IPS-20b (cell line): ENCODE results near the gene GPC5.

Experiments
- H3K27ac ChIP-seq: one replicate; pipeline ENCODE4 v1.5.1; 2013; ENCODE audit warnings: low read length
- H3K27me3 ChIP-seq: 2 replicates; pipeline ENCODE4 v1.6.1; 2013; ENCODE audit warnings: mild to moderate bottlenecking, low read length, inconsistent platforms; ENCODE audit not compliant: insufficient read depth
- H3K36me3 ChIP-seq: 2 replicates; pipeline ENCODE4 v1.6.1; 2013; ENCODE audit warnings: low read depth, mild to moderate bottlenecking, inconsistent platforms, low read length, moderate library complexity; ENCODE audit not compliant: insufficient read depth
- H3K4me1 ChIP-seq: 2 replicates; pipeline ENCODE4 v1.6.1; 2013; ENCODE audit warnings: mild to moderate bottlenecking, control low read depth, inconsistent platforms, low read length, moderate library complexity; ENCODE audit not compliant: insufficient read depth
- H3K4me3 ChIP-seq: 2 replicates; pipeline ENCODE4 v1.5.1; 2013; ENCODE audit warnings: mild to moderate bottlenecking, low read length, inconsistent platforms
- H3K9ac ChIP-seq: 2 replicates; pipeline ENCODE4 v1.6.1; 2013; ENCODE audit warnings: low read depth, mild to moderate bottlenecking, inconsistent platforms, low read length, moderate library complexity
- H3K9me3 ChIP-seq: 2 replicates; pipeline ENCODE4 v1.6.1; 2013; ENCODE audit warnings: mild to moderate bottlenecking, low read depth, low read length, inconsistent platforms; ENCODE audit not compliant: insufficient read depth

GPC5 gene

DNA sequence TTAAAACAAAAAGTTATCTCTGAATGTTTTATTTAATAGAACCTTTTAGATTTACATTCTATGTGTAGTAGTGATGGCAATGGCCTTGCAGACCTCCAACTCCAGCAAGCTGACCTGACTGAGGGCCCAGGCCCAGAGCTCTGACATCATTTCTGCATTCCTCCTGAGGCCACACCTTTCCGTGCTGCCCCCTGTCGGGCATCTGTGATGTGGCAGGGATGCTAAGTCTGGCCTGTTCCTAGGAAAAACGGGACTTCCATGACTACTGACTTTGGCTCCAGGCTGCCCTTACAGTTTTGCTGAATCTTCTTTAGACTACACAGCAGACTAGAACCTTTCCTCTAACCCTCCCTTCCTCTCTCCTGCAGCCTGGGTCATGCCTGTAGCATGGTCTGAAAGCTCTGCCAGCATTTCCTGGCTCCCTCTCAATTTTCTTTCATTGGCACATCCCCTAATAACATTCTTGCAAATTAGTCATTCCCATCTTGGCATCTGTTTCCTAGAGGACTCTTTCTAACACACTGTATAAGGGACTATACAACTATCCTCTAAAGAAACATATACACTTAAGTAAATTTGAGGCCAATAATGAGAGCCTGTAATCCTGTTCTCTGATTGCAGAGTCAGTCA lies 249.1 kb downstream of the GPC5 start:
- no peak overlapping the region for H3K27ac ChIP-seq
- no peaks in the 10 kb centered on the region for H3K36me3 ChIP-seq
- no peaks in the 10 kb centered on the region for H3K9me3 ChIP-seq
- H3K4me1 ChIP-seq = 0 out of 2 replicates have a peak, but pooled peaks cover 8% of the 10 kb centered on the region
- H3K9ac ChIP-seq = no peak overlapping the region
- H3K27me3 ChIP-seq = no peaks in the 10 kb centered on the region
- no peak overlapping the region for H3K4me3 ChIP-seq

GRCh38 chr13:91648012-91648411 lies 249.6 kb downstream of the GPC5 start:
- 0 out of 2 replicates have a peak, but pooled peaks cover 10% of the 10 kb centered on the region for H3K4me1 ChIP-seq
- H3K27ac ChIP-seq = no peak overlapping the region
- no peaks in the 10 kb centered on the region for H3K36me3 ChIP-seq
- no peaks in the 10 kb centered on the region for H3K27me3 ChIP-seq
- no peak overlapping the region for H3K4me3 ChIP-seq
- H3K9me3 ChIP-seq = no peaks in the 10 kb centered on the region
- H3K9ac ChIP-seq = no peak overlapping the region

- no peaks in the 10 kb centered on the region for H3K27me3 ChIP-seq
- no peak overlapping the region for H3K27ac ChIP-seq
- peaks cover 17% of the 10 kb centered on the region for H3K4me1 ChIP-seq
- no peaks in the 10 kb centered on the region for H3K9me3 ChIP-seq
- no peak overlapping the region for H3K4me3 ChIP-seq
- H3K36me3 ChIP-seq = no peaks in the 10 kb centered on the region
- H3K9ac ChIP-seq = no peak overlapping the region
Measured at GRCh38 chr13:91649456-91649855, 251.0 kb downstream of the GPC5 start.

GRCh38 chr13:91652404-91653301 lies 254.2 kb downstream of the GPC5 start:
- H3K27me3 ChIP-seq = no peaks in the 10 kb centered on the region
- no peak overlapping the region for H3K4me3 ChIP-seq
- H3K36me3 ChIP-seq = no peaks in the 10 kb centered on the region
- no peak overlapping the region for H3K9ac ChIP-seq
- no peaks in the 10 kb centered on the region for H3K9me3 ChIP-seq
- H3K4me1 ChIP-seq = peaks cover 14% of the 10 kb centered on the region
- no peak overlapping the region for H3K27ac ChIP-seq

GRCh38 chr13:91655731-91656130 lies 257.3 kb downstream of the GPC5 start:
- Histone ChIP-seq H3K27me3 (no peaks in the 10 kb centered on the region), H3K4me3 (no peak overlapping the region), H3K9me3 (no peaks in the 10 kb centered on the region), H3K9ac (no peak overlapping the region), H3K36me3 (no peaks in the 10 kb centered on the region), H3K27ac (no peak overlapping the region), H3K4me1 (peaks cover 14% of the 10 kb centered on the region)

GRCh38 chr13:91657283-91657682 lies 258.9 kb downstream of the GPC5 start:
- Histone ChIP-seq H3K9ac (no peak overlapping the region), H3K4me1 (peaks cover 12% of the 10 kb centered on the region), H3K27ac (no peak overlapping the region), H3K27me3 (no peaks in the 10 kb centered on the region), H3K4me3 (no peak overlapping the region), H3K9me3 (no peaks in the 10 kb centered on the region), H3K36me3 (no peaks in the 10 kb centered on the region)

- no peaks in the 10 kb centered on the region for H3K36me3 ChIP-seq
- H3K4me3 ChIP-seq = no peak overlapping the region
- H3K4me1 ChIP-seq = no peaks in the 10 kb centered on the region
- H3K27ac ChIP-seq = no peak overlapping the region
- no peak overlapping the region for H3K9ac ChIP-seq
- H3K9me3 ChIP-seq = no peaks in the 10 kb centered on the region
- H3K27me3 ChIP-seq = no peaks in the 10 kb centered on the region
Measured at GRCh38 chr13:91659256-91660075, 261.0 kb downstream of the GPC5 start.

GRCh38 chr13:91660076-91660415 lies 261.6 kb downstream of the GPC5 start:
- H3K4me1 ChIP-seq = no peaks in the 10 kb centered on the region
- no peaks in the 10 kb centered on the region for H3K36me3 ChIP-seq
- no peaks in the 10 kb centered on the region for H3K9me3 ChIP-seq
- no peak overlapping the region for H3K9ac ChIP-seq
- H3K27me3 ChIP-seq = no peaks in the 10 kb centered on the region
- H3K4me3 ChIP-seq = no peak overlapping the region
- no peak overlapping the region for H3K27ac ChIP-seq

- Histone ChIP-seq H3K9ac (no peak overlapping the region), H3K36me3 (no peaks in the 10 kb centered on the region), H3K27me3 (no peaks in the 10 kb centered on the region), H3K27ac (no peak overlapping the region), H3K9me3 (no peaks in the 10 kb centered on the region), H3K4me1 (no peaks in the 10 kb centered on the region), H3K4me3 (no peak overlapping the region)
Measured at GRCh38 chr13:91661692-91662490, 263.5 kb downstream of the GPC5 start.

DNA sequence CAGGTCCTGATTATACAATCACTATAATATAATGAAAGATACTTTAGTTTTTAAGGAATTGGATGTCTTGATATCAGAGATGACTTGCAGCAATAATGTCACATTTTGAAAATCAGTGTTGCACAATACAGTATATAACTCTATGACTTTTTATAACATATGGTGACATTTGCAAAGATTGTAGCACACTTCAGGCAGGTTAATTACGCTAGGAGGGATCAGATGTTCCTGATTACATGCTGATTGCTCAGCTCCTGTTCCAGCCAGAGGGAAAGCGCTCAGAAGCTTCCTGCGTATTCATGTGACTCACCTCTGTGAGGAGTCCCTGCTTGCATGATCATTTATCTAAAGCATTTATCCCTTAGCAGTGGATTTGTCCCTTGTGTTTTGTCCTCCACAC lies 265.6 kb downstream of the GPC5 start:
- no peaks in the 10 kb centered on the region for H3K4me1 ChIP-seq
- no peaks in the 10 kb centered on the region for H3K27me3 ChIP-seq
- no peak overlapping the region for H3K27ac ChIP-seq
- no peaks in the 10 kb centered on the region for H3K36me3 ChIP-seq
- no peaks in the 10 kb centered on the region for H3K9me3 ChIP-seq
- no peak overlapping the region for H3K9ac ChIP-seq
- no peak overlapping the region for H3K4me3 ChIP-seq

- Histone ChIP-seq H3K4me1 (no peaks in the 10 kb centered on the region), H3K27ac (no peak overlapping the region)
Measured at GRCh38 chr13:91667486-91667885, 269.1 kb downstream of the GPC5 start.

More at GRCh38 chr13:91667486-91667885, 269.1 kb downstream of the GPC5 start:
- no peaks in the 10 kb centered on the region for H3K36me3 ChIP-seq
- H3K9ac ChIP-seq = no peak overlapping the region
- H3K9me3 ChIP-seq = no peaks in the 10 kb centered on the region
- H3K27me3 ChIP-seq = no peaks in the 10 kb centered on the region
- no peak overlapping the region for H3K4me3 ChIP-seq
